NCI-H2196 treated with DMSO at 0.1 percent for 48 hours (cell line): Measurements from ENCODE around the gene DUOX2.
"Not testable (repeated sequence)": the region's sequence is repeated elsewhere in the genome, so short reads cannot be mapped to it uniquely, and the experiment has no call there.

Experiments
- DNase-seq: peaks from one replicate; lab custom pipeline; 2025; ENCODE audit not compliant: unreplicated experiment; lab: John Stamatoyannopoulos, UW

The DUOX2 gene

DNA sequence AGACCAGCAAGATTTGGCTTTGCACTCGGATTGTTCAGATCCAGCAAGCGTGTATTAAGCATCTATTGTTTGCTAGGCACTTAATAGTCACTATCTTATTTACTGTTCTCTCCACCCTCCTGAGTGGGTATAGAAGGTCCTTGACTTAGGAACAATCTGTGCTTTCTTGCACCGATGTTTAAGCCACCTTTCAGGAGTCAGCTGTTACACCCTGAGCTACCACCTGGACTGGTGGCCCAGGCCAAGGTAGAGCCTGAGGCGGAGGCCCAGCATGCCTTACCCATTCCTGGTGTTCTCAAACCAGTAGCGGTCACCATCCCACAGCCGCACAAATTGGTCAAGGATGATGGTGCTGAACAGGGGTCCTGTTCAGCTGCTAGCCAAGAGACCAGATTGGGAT is 25.8 kb upstream of the DUOX2 start:
- DNase-seq = no peak

DNA sequence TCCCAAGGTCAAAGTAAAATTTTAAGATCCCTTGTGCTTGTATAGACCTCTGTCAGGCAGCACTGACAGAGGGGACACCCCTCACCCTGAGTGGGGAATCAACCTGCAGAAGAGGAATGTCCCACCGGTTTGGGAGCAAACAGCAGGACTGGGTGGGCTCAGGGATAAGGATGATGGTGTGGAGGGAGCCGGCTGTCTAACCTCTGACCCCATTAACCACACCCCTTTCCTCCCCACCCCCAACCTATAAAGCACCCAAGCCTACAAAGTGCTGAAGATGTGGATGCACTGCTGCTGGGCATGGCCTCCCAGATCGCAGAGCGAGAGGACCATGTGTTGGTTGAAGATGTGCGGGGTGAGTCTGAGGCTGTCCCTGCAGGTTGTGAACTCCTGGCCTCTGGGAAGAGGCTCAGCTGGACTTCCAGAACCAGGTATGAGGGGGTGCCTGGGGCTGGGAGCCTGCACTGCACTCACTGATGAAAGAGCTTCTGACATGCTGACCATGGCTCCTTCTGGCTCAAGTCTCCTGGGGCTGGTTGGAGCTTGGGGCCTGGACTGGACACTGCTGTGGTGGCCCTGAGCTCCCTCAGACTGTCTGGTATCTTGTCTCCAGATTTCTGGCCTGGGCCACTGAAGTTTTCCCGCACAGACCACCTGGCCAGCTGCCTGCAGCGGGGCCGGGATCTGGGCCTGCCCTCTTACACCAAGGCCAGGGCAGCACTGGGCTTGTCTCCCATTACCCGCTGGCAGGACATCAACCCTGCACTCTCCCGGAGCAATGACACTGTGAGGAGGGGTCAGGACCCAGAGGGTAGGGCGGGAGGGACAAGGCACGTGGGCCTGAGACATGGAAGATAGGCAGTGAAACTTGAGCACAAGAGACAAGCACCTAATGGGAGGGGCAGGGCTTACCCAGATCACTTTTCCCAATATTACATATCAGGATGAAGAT is 25.1 kb upstream of the DUOX2 start:
- DNase-seq = no peak

- DNase-seq = no peak
Measured at GRCh38 chr15:45137703-45138102, 23.7 kb upstream of the DUOX2 start.

DNA sequence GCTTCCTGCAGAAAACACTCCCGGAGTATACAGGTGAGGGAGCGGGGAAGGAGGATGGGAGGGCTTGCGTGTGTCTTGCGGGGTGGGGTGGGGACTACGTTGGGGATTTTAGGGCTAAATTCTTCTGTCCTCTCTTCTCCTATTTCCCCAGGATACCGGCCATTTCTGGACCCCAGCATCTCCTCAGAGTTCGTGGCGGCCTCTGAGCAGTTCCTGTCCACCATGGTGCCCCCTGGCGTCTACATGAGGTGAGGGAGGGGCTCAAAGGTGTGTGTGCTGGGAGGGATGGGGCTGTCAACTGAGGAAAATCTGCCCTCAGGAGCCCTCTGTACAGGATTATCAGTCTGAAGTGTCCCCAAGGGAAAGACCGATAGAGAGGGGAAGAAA is 22.4 kb upstream of the DUOX2 start:
- DNase-seq = no peak

DNA sequence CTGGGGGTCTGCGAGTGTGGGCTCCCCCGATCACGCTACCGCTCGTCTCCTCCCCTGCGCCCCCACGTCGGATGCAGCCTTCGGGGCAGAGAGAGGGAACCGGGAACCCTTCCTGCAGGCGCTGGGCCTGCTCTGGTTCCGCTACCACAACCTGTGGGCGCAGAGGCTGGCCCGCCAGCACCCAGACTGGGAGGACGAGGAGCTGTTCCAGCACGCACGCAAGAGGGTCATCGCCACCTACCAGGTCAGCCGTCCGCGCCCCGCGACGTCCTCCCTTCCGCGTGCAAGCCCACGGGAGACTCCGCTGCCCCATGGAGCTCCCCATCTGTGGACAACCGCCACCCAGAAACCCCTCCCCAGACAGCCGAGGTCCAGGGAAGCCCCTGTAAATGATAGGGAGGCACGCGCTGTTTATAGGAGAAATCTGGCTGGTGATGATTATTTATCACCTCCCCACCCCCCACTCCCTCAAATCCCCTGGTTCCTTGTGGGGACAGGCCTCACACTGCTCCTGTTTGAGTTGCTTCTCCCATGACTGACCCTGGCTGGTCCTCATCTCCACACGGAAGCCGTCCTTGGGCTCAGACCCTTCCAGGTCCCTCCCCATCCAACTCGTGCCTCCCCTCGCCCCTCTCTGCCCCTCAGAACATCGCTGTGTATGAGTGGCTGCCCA is 21.9 kb upstream of the DUOX2 start:
- DNase-seq = not testable (repeated sequence)

GRCh38 chr15:45134682-45135604 is 21.0 kb upstream of the DUOX2 start:
- DNase-seq = peak; percentile 53

DNA sequence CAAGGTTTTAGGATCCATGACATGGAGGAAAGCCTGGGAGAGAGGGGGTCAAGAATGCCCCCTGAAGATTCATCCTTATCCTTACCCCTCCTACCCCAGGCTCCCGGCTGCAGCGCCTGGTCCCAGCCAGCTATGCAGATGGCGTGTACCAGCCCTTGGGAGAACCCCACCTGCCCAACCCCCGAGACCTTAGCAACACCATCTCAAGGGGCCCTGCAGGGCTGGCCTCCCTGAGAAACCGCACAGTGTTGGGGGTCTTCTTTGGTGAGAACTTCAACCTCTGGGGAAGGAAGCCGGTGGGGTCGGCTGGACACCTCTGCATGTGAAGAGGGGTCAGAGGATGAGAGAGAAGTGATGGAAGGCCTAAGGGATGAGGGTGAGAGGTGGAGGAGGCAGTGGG is 20.1 kb upstream of the DUOX2 start:
- DNase-seq = no peak

DNA sequence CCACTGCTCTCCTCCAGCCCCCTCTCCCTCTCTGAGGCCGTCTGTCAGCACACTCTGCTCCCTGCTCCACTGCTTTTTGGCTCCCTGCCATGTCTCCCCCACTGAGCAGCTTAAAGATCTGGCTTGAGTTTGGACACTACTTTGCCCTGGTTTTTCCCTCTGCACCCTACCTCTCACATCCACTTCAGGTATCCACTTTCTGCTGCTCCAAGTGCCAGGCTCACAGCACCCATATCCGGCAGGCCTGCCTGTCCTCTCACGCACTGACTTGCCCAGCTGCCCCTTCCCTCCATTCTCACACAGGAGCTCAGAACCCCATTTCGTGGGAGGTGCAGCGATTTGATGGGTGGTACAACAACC is 19.6 kb upstream of the DUOX2 start:
- no peak for DNase-seq

DNA sequence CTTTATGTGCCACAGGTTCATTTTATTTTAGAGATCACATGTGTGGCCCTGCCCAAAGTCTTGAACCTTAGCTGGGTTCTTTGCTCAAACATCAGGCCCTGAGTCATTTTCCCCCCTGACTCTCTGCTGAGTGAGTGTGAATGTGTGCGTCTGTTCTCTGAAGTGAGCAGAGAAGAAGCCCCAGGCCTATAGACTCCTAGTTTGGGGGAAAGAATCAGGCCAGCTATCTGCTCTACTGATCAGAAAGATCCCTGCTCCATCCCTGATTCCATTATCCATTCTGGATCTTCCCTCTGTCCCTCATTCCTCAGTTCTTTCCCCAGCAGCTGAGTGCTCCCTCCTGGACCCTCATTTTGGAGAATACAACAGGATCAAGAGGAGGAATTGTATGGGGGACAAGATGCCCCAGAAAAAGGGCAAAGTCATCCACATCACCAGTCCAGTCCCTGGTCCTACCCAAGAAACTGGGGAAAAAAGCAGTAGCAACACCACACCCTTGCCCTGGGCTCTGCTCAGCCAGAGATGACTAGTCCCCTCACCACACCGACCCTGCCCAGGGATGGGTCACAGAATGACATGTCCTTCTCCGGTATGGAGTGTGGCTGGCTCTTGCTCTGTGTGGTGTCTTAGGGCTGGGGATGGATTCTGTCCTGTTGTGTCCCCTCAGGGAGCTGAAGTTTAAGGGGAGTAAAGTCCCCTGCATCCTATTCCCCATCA is 19.0 kb upstream of the DUOX2 start:
- no peak for DNase-seq

- no peak for DNase-seq
Measured at GRCh38 chr15:45131510-45131909, 17.5 kb upstream of the DUOX2 start.

GRCh38 chr15:45130291-45131000 is 16.5 kb upstream of the DUOX2 start:
- no peak for DNase-seq

GRCh38 chr15:45129651-45130129 is 15.7 kb upstream of the DUOX2 start, which contains the start of the genes DUOX1 and DUOXA1:
Gene DUOX1 (plus strand): TSS chr15:45129994. CDS start chr15:45131967, 1,973 bp downstream.
Gene DUOXA1 (minus strand): TSS chr15:45129879. CDS start chr15:45123014, 6,865 bp downstream.
- DNase-seq = no peak

GRCh38 chr15:45128971-45129639 is 15.1 kb upstream of the DUOX2 start:
- DNase-seq = no peak

- no peak for DNase-seq
Measured at GRCh38 chr15:45126535-45127158, 12.7 kb upstream of the DUOX2 start.

- no peak for DNase-seq
Measured at GRCh38 chr15:45123397-45123796, 9.4 kb upstream of the DUOX2 start.

GRCh38 chr15:45122719-45123118 is 8.7 kb upstream of the DUOX2 start:
- no peak for DNase-seq

DNA sequence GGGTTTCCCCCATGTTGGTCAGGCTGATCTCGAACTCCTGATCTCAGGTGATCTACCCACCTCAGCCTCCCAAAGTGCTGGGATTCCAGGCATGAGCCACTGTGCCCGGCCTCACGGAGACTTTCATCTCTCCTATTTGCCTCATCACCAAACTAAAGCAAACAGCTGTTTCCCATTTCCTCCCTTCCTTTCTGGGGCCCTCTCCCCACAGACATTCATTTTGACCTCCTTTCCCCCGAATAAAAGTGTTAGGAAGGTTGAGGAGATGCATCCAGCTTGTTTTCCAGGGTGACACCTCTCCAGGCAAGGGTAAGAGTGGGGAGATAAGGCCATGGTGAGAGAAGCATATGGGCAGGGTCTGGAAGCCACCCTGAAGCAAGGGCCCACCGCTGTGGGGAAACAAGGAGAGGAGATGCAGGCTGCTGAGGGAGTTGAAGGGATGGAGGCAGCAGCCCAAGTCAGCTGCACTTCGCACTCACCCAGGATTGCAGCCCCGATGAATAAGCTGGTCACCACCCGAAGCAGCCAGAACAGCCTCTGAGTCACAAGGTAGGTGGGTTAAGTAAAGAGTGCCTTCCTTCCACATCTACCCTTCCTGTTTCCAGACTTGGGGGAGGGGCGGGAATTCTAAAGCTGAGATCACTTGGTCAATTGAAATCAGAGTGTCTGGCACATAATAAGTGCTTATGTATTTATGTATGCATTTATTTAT is 7.9 kb upstream of the DUOX2 start:
- no peak for DNase-seq

DNA sequence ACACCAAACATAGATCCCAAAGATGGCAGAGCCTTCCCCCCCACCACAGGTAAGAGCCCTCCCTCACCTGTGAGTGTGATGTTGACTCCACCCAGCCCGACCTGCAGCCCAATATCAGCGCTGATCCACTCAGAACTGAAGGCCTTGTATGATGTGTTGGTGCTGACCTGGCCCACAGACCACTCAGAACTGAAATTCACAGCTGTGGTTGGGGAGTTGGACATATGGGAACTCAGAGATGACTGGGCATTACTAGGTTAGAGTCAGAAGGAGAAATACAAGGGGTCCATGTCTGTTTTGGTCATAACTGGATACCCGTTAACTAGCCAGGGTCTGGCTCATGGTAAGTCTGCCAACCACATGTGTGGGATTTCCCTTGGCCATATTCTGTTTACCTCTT is 7.0 kb upstream of the DUOX2 start:
- DNase-seq = no peak
